ENCODE measurements around the gene CASZ1.

GRCh38 chr1:10773851-10774614 lies 22.4 kb downstream of the CASZ1 start:
- no peak for TF ChIP-seq POLR2AphosphoS2 (IDR thresholded peaks at IDR 0.05; ENCODE audit: low read length)
- TF ChIP-seq CREB1 (IDR thresholded peaks at IDR 0.05): no peak
- no peak for TF ChIP-seq CREB1 (CRISPR knock-in tag; IDR thresholded peaks at IDR 0.05)
- TF ChIP-seq CHD2 (IDR thresholded peaks at IDR 0.05; ENCODE audit: low read depth, low read length): no peak
- no peak for TF ChIP-seq DEAF1 (CRISPR knock-in tag; IDR thresholded peaks at IDR 0.05)
- TF ChIP-seq YY1 (IDR thresholded peaks at IDR 0.05; ENCODE audit: borderline replicate concordance in 1 of 3, control insufficient read depth in 1 of 3, extremely low read depth in 1 of 3, insufficient read depth in 3 of 3, insufficient read length in 1 of 3, insufficient replicate concordance in 2 of 3, low read depth in 1 of 3, low read length in 2 of 3): no peak
- no peak for TF ChIP-seq MYNN (IDR thresholded peaks at IDR 0.05)
- no peak for TF ChIP-seq MYNN (CRISPR knock-in tag; IDR thresholded peaks at IDR 0.05)
- TF ChIP-seq, protein P1, sequence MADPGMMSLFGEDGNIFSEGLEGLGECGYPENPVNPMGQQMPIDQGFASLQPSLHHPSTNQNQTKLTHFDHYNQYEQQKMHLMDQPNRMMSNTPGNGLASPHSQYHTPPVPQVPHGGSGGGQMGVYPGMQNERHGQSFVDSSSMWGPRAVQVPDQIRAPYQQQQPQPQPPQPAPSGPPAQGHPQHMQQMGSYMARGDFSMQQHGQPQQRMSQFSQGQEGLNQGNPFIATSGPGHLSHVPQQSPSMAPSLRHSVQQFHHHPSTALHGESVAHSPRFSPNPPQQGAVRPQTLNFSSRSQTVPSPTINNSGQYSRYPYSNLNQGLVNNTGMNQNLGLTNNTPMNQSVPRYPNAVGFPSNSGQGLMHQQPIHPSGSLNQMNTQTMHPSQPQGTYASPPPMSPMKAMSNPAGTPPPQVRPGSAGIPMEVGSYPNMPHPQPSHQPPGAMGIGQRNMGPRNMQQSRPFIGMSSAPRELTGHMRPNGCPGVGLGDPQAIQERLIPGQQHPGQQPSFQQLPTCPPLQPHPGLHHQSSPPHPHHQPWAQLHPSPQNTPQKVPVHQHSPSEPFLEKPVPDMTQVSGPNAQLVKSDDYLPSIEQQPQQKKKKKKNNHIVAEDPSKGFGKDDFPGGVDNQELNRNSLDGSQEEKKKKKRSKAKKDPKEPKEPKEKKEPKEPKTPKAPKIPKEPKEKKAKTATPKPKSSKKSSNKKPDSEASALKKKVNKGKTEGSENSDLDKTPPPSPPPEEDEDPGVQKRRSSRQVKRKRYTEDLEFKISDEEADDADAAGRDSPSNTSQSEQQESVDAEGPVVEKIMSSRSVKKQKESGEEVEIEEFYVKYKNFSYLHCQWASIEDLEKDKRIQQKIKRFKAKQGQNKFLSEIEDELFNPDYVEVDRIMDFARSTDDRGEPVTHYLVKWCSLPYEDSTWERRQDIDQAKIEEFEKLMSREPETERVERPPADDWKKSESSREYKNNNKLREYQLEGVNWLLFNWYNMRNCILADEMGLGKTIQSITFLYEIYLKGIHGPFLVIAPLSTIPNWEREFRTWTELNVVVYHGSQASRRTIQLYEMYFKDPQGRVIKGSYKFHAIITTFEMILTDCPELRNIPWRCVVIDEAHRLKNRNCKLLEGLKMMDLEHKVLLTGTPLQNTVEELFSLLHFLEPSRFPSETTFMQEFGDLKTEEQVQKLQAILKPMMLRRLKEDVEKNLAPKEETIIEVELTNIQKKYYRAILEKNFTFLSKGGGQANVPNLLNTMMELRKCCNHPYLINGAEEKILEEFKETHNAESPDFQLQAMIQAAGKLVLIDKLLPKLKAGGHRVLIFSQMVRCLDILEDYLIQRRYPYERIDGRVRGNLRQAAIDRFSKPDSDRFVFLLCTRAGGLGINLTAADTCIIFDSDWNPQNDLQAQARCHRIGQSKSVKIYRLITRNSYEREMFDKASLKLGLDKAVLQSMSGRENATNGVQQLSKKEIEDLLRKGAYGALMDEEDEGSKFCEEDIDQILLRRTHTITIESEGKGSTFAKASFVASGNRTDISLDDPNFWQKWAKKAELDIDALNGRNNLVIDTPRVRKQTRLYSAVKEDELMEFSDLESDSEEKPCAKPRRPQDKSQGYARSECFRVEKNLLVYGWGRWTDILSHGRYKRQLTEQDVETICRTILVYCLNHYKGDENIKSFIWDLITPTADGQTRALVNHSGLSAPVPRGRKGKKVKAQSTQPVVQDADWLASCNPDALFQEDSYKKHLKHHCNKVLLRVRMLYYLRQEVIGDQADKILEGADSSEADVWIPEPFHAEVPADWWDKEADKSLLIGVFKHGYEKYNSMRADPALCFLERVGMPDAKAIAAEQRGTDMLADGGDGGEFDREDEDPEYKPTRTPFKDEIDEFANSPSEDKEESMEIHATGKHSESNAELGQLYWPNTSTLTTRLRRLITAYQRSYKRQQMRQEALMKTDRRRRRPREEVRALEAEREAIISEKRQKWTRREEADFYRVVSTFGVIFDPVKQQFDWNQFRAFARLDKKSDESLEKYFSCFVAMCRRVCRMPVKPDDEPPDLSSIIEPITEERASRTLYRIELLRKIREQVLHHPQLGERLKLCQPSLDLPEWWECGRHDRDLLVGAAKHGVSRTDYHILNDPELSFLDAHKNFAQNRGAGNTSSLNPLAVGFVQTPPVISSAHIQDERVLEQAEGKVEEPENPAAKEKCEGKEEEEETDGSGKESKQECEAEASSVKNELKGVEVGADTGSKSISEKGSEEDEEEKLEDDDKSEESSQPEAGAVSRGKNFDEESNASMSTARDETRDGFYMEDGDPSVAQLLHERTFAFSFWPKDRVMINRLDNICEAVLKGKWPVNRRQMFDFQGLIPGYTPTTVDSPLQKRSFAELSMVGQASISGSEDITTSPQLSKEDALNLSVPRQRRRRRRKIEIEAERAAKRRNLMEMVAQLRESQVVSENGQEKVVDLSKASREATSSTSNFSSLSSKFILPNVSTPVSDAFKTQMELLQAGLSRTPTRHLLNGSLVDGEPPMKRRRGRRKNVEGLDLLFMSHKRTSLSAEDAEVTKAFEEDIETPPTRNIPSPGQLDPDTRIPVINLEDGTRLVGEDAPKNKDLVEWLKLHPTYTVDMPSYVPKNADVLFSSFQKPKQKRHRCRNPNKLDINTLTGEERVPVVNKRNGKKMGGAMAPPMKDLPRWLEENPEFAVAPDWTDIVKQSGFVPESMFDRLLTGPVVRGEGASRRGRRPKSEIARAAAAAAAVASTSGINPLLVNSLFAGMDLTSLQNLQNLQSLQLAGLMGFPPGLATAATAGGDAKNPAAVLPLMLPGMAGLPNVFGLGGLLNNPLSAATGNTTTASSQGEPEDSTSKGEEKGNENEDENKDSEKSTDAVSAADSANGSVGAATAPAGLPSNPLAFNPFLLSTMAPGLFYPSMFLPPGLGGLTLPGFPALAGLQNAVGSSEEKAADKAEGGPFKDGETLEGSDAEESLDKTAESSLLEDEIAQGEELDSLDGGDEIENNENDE (IDR thresholded peaks at IDR 0.05; ENCODE audit: low read depth, low read length): no peak
- TF ChIP-seq, protein P2, sequence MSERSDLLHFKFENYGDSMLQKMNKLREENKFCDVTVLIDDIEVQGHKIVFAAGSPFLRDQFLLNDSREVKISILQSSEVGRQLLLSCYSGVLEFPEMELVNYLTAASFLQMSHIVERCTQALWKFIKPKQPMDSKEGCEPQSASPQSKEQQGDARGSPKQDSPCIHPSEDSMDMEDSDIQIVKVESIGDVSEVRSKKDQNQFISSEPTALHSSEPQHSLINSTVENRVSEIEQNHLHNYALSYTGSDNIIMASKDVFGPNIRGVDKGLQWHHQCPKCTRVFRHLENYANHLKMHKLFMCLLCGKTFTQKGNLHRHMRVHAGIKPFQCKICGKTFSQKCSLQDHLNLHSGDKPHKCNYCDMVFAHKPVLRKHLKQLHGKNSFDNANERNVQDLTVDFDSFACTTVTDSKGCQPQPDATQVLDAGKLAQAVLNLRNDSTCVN (CRISPR knock-in tag; IDR thresholded peaks at IDR 0.05): no peak
- no peak for TF ChIP-seq TEAD4 (IDR thresholded peaks at IDR 0.05; ENCODE audit: low read length)
- TF ChIP-seq TEAD4 (CRISPR knock-in tag; IDR thresholded peaks at IDR 0.05; ENCODE audit: borderline replicate concordance): no peak
- no peak for TF ChIP-seq ZBTB34 (CRISPR knock-in tag; IDR thresholded peaks at IDR 0.05)
- no peak for TF ChIP-seq ZNF583 (CRISPR knock-in tag; IDR thresholded peaks at IDR 0.05)
